Hepatic stellate cell (primary cell): ENCODE results near the gene BCL2L12.

Experiments used
- DNase-seq: peaks from one replicate; pipeline ENCODE4 v3.0.0; 2011; ENCODE audit warnings: low spot score

BCL2L12 gene

DNA sequence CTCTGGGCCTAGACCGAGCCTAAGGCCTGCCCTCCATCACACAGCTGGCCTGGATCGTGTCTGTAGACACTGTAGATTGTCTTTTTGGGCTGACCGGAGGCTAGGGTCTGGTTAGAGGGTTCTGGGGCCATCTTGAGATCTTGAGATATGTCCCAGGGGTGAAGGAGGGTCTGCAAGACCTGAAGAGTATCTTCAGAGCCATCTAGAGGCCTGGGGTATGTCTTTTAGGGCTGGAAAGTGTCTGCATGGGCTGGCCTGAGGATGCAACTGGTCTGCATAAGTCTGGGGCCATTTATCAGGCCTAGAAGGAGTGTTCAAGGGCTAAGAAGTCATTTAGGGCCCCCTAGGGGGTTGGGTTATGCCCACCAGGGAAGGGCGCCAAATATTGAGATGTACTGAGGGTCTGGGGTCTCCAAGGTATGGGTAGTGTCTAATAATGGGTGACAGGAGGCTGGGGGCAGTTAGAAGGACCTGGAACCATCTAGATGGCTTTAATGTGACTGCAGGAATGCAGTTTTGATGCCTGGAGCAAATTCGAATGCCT is 23.2 kb upstream of the BCL2L12 start:
- no peak for DNase-seq

DNA sequence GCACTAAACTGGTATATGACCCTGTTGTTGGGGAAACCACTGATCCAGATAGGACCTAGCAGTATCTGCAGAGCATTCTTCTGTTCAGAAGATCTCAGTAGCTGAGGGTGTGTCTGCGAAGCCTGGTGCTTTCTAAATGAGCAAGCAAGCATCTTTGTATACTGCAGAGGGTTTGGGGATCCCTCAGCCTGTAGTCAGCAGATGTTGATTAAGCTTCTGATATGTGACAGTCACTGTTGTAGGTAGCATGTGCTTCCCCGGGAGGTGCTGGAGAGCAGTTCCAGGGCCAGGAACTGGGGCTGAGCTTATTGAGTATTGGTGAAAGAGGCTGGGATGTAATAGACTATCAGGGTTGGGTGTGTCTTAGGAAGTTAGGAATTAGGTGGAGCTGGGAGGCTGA is 22.3 kb upstream of the BCL2L12 start:
- DNase-seq: no peak

DNA sequence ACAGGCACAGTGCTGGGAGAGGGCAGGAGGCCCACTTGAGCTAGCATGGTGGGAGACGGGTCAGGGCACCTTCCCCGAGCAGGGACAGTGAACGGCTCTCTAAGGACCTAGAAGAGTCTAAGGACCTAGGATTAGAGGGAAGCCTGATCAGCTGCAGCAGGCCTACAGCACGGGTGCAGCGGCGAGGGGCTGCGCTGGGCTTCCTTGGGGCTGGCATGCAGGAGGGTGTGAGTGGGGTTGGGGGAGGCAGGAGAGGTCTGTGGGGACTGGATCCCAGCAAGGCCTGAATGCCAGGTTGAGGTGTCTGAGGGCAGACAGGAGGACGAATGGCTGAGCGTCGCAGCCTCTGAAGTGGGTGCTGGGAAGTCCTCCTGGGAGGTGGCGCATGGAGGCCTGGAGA is 20.1 kb upstream of the BCL2L12 start:
- no peak for DNase-seq

DNA sequence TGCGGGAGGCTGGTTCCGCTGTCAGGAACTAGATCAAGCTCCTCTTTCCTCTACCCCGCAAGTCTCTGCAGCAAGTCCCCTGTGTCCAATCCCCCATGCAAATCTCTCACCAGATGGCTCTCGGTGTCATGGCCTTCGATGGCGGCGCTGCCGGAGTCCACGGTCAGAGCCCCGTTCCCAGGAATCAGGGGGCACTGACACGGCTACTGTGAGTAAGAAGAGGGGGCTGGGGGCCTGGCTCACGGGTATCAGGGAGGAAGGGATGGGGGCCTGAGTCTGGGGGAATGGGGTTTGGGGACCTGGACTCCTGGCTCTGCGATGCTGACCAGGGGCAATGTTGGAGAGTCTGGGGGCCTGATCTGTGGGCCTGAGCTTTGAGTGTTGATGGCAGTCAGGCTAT is 19.7 kb upstream of the BCL2L12 start:
- DNase-seq: no peak

DNA sequence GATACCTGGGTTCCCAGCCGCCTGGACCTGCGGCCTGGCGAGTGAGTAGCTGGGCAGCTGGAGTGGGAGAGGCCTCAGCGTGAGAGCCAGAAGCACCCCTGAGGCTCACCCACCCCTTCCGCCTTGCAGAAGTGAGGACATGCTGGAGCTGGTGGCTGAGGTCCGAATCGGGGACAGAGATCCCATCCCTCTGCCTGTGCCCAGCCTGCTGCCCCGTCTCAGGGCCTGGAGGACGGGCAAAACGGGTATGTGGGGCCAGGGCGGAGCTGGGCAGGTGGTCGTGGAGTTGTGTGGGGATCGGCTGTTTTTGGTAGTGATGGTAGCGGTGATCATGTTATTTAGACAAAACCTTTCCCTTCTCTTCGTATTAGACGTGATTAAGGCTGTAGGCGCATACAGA is 19.1 kb upstream of the BCL2L12 start:
- DNase-seq: no peak

DNA sequence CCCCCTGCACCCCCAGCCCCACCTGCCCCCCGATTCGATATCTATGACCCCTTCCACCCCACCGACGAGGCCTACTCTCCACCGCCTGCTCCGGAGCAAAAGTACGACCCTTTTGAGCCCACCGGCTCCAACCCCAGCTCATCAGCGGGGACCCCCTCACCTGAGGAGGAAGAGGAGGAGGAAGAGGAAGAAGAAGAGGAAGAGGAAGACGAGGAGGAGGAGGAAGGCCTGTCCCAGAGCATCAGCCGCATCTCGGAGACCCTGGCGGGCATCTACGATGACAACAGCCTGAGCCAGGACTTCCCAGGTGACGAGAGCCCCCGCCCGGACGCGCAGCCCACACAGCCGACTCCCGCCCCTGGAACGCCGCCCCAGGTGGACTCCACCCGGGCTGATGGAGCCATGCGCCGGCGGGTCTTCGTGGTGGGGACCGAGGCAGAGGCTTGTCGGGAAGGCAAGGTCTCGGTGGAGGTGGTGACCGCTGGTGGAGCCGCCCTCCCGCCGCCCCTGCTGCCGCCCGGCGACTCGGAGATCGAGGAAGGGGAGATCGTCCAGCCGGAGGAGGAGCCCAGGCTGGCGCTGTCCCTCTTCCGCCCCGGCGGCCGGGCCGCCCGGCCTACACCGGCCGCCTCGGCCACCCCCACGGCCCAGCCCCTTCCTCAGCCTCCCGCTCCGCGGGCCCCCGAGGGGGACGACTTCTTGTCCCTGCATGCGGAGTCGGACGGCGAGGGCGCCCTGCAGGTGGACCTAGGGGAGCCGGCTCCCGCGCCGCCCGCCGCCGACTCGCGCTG is 14.5 kb upstream of the BCL2L12 start:
- DNase-seq: no peak

DNA sequence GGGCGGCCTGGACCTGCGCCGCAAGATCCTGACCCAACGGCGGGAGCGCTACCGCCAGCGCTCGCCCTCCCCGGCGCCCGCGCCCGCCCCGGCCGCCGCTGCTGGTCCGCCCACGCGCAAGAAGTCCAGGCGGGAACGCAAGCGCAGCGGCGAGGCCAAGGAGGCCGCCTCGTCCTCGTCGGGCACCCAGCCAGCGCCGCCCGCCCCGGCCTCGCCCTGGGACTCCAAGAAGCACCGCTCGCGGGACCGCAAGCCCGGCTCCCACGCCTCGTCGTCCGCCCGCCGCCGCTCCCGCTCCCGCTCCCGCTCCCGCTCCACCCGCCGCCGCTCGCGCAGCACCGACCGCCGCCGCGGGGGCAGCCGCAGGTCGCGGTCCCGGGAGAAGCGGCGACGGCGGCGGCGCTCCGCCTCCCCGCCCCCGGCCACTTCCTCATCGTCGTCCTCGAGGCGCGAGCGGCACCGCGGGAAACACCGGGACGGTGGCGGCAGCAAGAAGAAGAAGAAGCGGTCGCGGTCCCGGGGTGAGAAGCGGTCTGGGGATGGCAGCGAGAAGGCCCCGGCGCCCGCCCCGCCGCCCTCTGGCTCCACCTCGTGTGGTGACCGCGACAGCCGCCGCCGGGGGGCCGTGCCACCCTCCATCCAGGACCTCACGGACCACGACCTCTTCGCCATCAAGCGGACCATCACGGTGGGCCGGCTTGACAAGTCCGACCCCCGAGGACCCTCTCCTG is 13.7 kb upstream of the BCL2L12 start:
- DNase-seq: no peak

DNA sequence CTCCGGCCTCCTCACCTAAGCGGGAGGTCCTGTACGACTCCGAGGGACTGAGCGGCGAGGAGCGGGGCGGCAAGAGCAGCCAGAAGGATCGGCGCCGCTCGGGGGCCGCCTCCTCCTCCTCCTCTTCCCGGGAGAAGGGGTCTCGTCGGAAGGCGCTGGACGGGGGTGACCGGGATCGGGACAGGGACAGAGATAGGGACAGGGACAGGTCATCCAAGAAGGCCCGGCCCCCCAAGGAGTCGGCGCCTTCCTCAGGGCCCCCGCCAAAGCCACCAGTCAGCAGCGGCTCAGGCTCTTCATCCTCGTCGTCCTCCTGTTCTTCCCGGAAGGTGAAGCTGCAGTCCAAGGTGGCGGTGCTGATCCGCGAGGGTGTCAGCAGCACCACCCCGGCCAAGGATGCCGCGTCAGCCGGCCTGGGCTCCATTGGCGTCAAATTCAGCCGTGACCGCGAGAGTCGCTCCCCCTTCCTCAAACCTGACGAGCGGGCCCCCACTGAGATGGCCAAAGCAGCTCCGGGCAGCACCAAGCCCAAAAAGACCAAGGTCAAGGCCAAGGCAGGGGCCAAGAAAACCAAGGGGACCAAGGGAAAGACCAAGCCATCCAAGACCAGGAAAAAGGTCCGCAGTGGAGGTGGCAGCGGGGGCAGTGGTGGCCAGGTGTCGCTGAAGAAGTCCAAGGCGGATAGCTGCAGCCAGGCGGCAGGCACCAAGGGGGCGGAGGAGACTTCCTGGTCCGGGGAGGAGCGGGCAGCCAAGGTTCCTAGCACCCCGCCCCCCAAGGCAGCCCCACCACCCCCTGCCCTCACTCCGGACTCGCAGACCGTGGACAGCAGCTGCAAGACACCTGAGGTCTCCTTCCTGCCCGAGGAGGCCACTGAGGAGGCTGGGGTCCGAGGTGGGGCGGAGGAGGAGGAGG is 12.9 kb upstream of the BCL2L12 start:
- DNase-seq: no peak

DNA sequence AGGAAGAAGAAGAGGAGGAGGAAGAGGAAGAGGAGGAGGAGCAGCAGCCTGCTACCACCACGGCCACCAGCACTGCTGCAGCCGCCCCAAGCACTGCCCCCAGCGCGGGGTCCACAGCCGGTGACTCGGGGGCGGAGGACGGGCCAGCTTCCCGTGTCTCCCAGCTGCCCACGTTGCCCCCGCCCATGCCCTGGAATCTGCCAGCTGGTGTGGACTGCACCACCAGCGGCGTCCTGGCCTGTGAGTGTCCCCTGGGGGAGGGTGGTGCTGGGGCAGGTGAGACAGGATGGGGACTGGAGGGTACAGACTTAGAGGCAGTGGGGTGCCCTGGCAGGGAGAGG is 12.3 kb upstream of the BCL2L12 start:
- DNase-seq: no peak

DNA sequence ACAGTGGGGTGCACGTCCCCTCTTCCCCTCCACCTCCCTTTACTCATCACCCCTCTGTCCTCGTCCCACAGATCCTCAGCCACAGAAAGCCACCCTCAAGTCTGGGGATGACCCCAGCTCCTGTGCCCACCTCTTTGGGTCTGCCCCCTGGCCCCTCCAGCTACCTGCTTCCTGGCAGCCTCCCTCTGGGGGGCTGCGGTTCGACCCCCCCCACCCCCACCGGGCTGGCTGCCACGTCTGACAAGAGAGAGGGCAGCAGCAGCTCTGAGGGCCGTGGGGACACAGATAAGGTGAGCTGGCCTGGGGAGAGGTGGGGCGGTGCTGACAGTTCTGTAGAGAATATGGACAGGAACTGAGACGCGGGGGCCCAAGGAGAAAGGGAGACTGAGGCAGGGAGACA is 11.2 kb upstream of the BCL2L12 start:
- DNase-seq: no peak

DNA sequence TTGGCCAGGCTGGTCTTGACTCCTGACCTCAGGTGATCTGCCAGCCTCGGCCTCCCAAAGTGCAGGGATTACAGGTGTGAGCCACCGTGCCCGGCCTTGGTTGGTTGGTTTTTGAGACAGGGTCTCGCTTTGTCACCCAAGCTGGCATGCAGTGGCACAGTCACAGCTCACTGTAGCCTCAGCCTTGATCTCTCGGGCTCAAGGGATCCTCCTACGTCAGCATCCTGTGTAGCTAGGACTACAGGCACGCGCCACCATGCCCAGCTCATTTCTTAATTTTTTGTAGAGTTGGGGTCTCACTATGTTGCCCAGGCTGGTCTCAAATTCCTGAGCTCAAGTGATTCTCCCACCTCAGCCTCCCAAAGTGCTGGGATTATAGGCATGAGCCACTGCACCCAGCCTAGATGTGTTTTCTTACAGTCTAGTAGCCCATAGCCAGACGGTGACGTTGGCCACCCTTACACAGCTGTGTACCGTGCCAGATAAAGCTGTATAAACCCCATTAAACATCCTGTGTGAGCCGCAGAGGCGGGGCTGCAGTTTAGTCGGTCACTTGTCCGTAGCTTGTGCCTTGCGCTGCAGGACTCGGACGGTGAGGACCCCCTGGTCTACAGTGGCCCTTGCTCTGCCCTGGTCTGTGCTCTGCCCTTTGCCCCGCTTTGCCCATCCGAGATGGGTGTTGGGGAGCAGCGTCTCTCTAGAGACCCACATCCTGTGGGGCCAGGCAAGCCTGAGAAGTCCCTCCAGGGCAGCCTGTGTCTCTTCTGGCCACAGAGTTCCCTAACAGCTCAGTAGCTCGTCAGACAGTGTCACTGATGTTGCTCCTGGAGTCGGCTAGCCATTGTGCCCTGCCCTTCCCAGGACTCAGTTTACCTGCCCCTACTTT is 9.9 kb upstream of the BCL2L12 start:
- no peak for DNase-seq

DNA sequence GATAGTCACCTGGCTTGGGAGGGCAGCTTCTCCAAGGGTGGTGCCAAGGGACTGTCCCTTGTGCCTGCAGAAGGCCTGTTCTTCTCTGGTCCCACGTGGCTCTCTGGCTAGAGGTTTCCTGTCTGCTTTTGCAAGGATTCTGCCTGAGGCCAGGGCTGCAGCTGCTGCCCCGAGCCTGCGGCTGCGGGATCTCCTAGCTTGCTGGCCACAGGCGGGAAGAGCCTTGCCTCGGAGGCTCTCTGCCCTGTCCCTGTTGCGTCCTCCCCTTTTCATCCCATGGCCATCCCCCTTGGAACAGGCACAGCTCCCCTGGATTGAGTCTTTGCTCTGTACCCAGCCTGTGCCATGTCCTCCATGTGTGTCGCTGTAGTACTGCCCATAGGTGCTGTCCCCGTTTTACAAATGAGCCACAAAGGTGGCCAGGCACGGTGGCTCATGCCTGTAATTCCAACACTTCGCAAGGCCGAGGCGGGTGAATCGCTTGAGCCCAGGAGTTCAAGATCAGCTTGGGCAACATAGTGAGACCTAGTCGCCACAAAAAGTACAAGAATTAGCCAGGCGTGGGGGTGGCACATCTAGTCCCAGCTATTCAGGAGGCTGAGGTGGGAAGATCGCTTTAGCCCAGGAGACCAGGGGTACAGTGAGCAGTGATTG is 9.2 kb upstream of the BCL2L12 start:
- DNase-seq: no peak

DNA sequence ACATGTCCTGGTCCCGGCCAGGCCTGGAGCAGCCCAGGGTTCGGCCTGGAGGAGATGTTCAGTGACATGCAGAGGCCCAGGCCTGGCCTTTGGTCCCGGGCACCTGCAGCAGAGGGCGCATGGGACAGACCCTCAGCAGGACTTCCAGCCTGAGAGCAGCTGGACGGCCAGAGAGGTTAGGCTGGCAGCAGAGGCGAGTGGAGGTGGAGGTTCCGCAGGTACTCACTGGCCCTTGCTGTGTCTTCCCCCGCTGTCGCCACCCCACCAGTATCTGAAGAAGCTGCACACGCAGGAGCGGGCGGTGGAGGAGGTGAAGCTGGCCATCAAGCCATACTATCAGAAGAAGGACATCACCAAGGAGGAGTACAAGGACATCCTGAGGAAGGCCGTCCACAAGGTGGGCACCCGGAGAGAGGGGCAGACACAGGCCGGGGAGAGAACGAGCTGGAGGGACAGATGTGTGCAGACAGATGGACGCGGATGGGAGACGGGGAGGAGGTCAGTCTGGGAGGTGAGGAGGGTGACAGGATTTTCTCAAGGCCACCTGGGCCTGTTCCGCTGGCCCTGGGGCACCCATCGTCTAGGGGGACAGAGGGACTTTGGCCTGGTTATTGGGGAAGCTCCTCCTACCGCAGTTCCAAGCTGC is 8.1 kb upstream of the BCL2L12 start:
- DNase-seq: no peak

DNA sequence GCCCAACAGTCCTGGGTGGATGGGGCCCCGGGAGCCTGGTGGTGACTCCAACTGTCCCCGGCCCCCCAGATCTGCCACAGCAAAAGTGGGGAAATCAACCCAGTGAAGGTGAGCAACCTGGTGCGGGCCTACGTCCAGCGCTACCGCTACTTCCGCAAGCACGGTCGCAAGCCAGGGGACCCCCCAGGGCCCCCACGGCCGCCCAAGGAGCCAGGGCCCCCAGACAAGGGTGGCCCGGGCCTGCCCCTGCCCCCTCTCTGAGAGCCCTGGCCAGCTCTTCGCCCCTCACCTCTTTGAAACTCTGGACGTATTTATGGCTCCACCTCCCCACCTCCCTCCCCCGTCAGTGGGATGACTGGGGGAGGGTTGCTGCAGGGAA is 7.6 kb upstream of the BCL2L12 start:
- no peak for DNase-seq

DNA sequence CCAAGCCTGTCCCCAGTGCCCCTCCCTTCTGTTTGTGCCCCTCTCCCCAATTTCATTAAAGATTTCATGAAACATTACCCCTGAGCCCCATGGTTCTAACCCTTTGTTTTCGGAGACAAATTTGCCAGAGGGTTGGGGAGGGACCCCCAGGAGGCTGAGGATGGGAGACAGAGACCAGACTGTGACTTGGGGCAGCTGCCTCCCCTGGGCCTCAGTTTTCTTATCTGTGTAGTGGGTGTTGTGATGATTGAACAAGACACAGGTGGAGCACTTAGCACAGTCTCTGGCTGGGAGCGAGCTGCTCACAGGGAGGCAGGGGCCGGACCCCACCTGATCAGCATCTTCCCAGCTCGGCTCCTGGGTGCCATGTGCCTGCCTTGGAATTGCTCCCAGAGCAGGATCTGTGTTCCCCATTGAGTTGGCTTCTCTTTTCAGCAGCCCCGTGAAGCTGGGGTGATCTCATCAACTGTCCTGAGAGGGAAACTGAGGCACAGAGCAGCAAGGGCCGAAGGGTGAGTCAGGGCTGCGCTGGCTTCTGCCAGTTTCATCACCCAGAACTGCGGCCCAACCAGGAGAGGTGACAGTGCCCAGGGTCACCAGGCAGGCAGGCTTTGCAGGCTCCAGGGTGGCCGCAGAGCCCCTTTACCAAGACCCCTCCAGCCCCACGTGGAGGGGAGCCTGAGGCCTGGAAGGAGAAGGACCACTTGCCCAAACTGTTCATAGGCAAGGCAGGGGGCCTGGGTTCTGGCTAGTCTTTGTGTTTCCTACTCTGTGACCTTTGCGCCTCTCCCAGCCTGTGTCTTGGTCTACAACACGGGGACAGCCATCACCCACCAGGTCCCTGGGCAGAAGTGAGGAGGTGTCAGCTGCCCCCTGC is 6.9 kb upstream of the BCL2L12 start:
- no peak for DNase-seq

DNA sequence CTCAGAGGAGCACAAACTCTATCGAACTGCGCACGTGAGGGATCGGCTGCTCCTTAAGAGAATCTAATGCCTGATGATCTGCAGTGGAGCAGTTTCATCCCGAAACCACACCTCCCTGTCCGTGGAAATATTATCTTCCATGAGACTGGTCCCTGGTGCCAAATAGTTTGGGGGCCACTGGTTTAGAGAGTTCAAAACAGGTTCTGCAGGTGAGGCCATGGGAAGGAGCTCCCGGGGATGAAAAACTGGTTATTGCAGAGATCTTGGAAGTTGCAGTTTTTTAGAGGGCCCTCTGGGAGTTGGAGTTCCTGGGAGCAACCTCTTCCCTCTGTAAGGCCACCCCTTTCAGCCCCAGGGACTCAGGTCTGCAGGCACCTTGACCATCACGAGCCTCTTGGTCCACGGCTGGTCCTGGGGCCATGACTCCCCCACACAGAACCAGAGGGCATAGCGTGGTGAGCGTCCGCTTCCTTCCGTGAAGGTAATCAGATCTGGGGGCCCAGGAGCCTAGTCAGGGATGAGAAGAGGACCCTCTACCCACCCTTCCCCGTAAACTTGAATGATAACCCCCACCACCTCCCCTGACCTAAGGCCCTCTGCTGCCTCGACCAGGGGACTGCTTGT is 5.3 kb upstream of the BCL2L12 start:
- no peak for DNase-seq

DNA sequence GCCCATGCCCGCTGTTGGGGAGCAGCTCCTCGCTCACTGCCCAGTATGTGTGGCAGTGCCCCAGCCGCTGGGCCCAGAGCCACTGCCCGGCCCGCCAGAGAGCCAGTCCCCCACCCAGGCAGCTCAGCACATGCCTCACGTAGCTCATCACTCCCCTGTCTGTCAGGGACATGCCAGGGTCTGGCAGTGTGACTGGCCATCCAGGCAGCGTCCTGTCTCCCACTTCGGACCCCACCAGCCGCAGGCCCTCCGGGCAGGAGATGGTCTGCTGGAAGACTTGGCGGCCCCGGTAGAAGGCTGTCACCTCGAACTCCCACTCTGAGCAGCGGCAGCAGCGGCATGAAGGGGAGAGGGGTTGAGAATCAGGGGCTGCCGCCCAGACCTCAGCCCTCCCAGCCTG is 3.7 kb upstream of the BCL2L12 start:
- DNase-seq: no peak

DNA sequence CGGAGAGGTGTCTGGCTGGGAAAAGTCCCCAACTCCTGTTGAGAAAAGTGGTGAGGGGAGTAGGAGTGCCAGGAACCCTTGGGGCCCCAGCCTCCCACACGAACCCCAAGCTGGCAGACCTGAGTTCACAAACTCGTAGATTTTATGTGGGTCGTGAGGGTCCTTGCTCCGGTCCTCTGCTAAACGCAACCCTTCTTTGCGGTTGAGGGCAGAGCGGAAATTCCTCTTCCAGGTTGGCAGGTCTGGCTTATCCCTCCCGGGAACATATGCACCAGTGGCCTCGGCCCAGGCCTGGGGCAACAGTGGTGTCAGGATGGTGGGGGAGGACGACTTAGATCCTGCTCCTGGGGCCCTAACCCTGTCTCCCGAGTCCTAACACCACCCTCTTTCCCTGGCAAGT is 2.5 kb upstream of the BCL2L12 start:
- no peak for DNase-seq
